NCI-H128 (cell line): Measurements from ENCODE around the gene BROX.
A peak's percentile ranks its signal among the peaks of the same experiment; 100 is the strongest.

Experiments used
- DNase-seq: peaks from one replicate; lab custom pipeline; 2025; ENCODE audit not compliant: unreplicated experiment; lab: John Stamatoyannopoulos, UW

The BROX gene

DNA sequence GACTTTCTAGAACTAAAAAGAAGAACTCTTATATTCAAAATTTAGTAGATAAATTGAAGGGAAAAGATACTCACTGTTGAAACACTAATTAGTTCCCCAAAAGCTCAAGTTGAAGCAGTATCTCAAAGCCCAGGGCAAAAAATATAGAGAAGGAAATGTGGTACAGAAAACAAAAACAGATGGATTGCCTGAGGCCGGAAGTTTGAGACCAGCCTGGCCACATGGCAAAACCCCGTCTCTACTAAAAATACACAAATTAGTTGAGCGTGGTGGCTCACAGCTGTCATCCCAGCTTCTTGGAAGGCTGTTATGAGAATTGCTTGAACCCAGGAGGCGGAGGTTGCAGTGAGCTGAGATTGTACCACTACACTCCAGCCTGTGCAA is 60.6 kb downstream of the BROX start:
- no peak for DNase-seq

- DNase-seq = no peak
Observed at GRCh38 chr1:222777463-222777862, 65.1 kb downstream of the BROX start.

DNA sequence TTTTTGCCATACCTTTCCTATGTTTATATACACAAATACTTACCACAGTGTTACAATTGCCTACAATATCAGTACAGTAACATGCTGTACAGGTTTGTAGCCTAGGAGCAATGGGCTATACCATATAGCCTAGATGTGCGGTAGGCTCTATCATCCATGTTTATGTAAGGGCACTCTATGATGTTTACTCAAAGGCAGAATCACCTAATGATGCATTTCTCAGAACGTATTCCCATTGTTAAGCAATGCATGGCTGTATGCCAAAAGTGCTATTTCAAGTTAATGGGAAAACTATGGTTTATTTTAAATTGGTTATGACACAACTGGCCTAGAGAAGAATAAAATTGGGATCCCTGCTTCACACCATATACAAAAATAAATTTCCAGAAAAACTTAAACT is 65.6 kb downstream of the BROX start:
- peak; percentile 47 for DNase-seq

GRCh38 chr1:222781251-222781650 is 68.9 kb downstream of the BROX start:
- no peak for DNase-seq

GRCh38 chr1:222783051-222783450 is 70.7 kb downstream of the BROX start:
- no peak for DNase-seq

GRCh38 chr1:222784371-222784770 is 72.0 kb downstream of the BROX start:
- DNase-seq = no peak
